HuH-7.5 (cell line): ENCODE results near the gene VSIR.

ENCODE experiments used
- DNase-seq: peaks from one replicate; pipeline ENCODE4 v3.0.0; 2011; ENCODE audit warnings: low spot score

Gene VSIR

DNA sequence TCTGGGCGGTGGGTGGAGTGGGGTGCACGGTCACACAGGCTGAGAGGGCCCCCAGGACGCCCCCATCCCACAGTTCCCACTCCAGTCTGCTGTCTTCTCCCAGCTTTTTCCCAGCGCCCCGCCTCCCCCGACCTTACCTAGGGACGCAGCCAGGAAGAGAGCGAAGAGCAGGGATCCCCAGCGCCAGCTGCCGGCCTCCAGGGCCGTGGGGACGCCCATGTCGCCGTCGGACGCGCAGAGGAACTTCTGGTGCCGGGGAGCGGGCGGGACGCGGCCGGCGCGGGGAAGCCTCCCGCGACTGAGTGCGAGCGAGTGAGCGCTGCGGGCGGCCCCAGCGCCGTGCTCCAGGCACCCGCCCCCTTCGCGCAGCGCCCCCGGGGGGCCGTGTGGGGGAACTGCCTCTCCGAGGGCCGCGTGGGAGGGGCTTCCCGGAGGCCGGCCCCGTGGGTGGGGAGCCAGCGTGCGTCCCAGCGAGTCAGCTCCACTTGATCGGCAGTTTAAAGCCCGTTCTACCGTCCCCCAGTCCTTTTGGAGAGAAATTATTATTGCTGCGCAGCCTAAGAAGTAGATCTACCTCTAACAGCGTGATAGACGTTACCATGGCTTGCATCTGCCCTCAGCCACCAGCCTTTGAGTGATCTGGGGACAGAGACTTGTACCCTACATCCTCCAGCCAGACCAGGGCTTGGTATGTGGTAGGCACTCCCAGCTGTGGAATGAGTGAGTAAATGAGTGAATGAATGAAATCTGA, at the start of gene VSIR:
Gene VSIR, minus strand, starts transcription at position 300 of the 751 bp plus-strand sequence. Its CDS starts 81 bp downstream, at position 219.
- peak; percentile 68 for DNase-seq

DNA sequence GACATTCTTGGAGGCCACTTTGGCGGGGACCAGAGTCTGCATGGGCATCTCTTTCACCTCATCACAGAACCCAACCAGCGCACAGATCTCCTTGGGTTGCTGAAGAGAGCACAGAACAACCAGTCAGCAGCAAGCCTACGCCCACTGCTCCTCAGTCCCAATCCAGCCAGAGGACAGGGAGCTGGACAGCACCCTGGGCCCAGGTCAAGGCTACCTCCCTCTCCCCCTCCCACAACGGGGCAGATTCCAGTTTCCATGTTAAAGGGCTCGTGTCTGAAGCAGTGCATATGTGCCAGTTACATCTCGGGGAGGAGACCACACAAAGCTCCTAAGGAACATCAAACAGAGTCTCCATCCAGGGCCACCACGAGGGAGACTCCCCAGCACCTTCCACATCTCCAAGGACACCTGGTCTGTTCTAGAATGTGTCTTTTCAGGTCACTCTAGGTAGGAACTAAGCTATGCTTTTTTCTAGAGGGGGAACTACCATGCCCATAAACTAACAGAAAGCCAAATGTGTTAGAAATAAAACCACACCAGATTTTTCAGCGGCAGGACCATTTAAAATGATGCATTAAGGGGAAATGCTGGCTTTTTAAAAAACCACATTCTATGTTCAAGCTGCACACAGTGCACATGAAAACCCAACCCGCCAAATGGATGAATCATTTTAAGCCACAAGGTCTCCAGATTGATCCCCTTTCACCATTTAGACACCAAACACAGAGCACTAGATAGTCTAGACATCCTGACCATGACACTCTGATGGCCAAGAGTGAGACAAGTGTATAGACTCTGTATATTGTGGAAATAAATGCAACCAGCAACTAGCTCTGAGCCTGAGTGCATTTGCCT, 48.8 kb upstream of the VSIR start:
- DNase-seq = no peak

GRCh38 chr10:71820966-71821365, 47.6 kb upstream of the VSIR start:
- DNase-seq = no peak

- DNase-seq = no peak
Measured at GRCh38 chr10:71819985-71820384, 46.7 kb upstream of the VSIR start.

- no peak for DNase-seq
Measured at GRCh38 chr10:71819441-71819861, 46.1 kb upstream of the VSIR start.

GRCh38 chr10:71818674-71819260, 45.4 kb upstream of the VSIR start:
- DNase-seq = no peak

DNA sequence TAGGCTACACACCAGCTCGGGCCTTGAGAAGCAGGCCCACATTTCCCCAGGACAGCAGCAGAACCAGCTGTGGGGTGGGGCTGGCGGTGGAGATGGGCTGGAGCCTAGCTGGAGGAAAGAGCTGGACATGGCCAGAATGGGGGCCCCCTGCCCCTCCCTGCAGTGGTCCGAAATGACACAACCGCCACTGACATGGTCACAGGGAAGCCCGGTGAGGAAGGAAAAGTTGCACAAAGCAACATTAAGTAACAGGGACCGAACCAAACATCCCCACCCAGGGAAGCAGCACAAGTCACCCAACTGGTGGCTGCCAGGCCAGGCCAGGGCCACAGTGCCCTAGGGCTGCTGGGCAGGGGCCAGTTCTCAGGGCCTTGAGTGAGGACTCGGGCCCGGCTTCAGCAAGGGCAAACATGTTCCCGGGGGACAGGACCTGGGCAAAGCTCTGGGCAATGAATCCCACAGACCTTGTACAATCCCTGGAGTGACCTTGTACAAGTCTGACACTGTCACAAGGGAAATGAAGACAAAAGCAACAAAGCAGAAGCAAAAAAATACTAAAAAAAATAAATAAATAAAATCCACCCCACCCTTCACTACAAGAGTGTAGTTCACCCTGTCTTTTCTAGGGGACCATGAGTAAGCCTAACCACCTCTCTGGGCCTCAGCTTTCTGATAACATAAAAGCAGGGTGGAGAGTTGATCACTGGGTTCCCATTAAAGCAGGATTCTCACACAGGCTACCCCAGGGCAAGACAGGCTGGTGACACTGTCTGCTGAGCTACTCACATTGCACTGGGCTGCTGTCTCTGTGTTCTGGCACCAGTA, 44.7 kb upstream of the VSIR start:
- DNase-seq = no peak

DNA sequence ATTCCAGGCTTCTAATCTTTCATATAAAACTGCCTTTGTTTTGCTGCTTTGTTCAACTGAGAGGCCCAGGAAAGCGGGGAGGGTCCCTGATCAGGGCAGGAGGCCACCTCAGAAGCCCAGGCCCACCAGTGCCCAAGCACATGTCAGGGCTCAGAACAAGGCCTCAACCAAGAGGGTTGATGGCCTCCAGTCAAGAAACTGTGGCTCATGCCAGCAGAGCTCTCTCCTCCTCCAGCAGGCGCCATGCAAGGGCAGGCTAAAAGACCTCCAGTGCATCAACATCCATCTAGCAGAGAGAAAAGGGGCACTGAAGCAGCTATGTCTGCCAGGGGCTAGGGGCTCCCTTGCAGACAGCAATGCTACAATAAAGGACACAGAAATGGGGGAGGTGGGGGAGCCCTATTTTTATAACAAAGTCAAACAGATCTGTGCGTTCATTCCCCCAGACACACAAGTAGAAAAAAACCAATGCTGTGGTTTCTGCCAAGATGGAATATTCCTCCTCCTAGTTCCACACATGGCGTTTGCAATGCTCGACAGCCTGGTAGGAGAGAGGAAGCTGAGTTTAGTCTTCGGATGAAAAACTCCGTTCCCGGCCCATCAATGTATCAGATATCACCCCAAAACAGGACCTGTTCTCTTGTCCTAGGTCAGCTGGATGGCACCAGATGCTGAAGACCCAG, 43.8 kb upstream of the VSIR start:
- no peak for DNase-seq

DNA sequence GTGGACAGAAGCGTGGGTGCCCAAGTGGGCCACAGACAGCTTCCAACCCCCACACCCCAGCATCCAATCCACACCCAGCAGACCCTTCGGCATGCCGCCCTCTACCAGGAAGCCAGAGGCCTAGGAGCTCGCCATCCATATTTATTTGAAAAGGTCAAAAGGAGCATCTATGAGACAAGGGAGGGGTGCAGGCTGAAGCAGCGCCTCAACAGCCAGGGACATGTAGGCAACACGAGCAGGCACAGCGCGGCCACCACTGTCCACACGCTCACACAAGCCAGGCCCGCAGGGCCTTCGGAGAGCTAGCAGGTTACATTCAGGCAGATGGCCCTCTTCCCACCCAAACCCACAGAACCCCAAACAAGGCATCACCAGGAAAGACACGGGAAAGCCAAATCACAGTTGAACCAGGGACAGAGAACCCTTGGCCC, 43.1 kb upstream of the VSIR start:
- DNase-seq = no peak

DNA sequence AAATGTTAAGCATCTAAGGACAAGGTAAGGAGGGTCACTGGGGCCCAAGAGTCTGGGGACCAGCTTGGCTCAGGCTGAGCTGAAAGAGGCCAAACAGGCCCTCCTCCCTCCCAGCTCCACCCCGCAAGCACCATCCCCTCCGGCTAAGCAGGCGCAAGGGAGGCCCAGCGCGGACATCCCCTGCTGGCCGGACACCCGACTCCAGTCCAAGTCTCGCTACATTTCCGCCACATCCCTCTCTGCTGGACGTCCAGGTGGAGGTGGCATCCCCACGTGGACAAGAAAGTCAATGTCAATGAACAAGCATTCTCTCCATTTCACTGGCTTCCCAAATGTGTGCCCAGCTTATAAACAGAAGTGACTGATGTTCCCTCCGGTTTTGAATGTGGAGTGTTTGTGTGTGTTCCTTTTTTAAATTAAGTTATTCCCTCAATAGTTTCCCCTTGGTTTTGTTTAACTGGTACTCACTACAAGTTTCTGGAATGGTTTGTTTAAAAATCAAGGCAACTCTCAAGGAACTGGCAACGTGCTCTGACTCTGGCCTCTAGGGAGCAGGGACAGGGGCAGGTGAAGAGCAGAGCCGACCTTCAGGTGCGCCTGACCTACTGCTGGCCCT, 42.3 kb upstream of the VSIR start:
- DNase-seq = no peak

DNA sequence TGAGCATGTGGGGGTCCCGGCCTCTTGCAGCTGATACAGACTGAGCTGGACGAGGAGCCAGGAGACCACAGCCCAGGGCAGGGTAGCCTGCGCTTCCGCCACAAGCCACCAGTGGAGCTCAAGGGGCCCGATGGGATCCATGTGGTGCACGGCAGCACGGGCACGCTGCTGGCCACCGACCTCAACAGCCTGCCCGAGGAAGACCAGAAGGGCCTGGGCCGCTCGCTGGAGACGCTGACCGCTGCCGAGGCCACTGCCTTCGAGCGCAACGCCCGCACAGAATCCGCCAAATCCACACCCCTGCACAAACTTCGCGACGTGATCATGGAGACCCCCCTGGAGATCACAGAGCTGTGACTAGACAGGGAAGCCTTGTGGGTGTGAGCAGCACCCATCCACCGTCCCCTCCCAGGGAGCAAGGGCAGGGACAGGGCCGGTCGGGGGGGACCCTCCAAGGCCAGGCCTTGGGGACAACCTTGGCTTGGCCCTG, 41.6 kb upstream of the VSIR start:
- no peak for DNase-seq

GRCh38 chr10:71812913-71813590, 39.7 kb upstream of the VSIR start:
- DNase-seq = no peak

GRCh38 chr10:71812016-71812912, 38.9 kb upstream of the VSIR start:
- peak; percentile 77 for DNase-seq

DNA sequence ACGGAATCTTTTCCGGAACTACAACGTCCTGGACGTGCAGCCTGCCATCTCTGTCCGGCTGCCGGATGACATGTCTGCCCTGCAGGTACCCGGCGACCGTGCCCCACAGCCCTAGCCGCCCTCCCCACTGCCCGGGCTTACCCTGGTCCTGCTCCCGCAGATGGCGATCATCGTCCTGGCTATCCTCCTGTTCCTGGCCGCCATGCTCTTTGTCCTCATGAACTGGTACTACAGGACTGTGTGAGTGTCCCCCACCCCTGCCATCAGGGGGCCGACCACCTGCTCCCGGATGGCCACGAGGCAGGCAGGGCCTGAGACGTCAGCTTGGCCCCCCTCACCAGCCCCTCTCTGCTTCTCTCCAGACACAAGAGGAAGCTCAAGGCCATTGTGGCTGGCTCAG, 38.0 kb upstream of the VSIR start:
- DNase-seq = no peak

DNA sequence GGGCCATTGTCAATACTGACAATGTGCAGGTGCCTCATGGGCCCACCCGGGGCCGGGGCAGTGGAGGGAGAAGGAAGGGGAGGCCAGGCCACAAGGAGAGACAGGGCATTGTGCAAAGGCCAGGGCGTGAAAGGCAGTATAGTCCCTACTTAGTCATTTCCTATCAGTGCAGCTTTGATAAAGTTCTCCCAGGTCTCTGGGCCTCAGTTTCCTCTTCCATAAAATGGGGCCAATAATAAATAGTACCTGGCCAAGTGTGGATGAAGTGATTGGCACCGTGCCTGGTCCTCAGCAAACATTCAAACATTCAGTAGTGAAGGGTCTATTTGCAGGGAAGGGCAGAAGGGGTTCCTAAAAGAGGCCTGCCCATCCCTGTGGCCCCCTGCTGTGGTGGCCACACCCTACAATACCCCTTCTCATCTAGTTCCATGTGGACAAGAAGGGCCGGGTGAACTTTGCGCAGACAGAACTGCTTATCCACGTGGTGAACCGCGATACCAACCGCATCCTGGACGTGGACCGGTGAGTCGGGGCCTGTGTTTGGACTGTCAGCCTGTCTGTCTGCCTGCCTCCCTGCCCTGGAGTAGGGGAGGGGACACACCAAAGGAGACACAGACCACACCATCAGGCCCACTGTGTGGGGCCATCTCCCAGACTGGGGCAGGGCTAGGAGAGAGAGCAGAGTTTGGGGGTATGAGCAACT, 36.9 kb upstream of the VSIR start:
- DNase-seq = no peak

- DNase-seq = no peak
Measured at GRCh38 chr10:71809628-71810027, 36.3 kb upstream of the VSIR start.

DNA sequence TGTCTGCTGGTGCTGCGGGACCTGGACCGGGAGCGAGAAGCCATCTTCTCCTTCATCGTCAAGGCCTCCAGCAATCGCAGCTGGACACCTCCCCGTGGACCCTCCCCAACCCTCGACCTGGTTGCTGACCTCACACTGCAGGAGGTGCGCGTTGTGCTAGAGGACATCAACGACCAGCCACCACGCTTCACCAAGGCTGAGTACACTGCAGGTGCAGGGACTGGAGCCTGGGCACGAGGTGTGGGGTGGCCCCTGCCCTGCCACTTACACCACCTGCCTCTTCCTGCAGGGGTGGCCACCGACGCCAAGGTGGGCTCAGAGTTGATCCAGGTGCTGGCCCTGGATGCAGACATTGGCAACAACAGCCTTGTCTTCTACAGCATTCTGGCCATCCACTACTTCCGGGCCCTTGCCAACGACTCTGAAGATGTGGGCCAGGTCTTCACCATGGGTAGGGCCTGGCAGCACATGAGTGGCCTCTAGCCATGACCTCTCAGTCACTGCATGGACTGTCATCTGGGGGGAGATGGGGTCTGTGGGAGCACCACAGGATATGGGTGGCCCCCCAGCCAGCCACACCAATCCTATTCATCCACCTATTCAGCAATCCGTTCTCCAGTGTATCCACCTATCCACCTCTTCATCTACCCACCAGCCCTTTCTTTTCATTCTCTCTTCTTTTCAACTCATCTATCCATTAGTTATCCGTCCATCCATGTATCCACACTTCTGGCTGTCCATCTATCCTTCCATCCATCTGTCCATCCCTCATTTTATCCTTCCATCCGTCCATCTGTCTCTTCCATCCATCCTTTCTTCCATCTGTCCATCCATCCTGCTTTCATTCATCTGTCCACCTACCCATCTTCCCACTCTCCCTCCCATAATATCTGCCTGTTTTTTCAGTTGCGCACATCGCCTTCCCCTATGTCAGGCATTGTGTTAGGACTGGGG, 34.5 kb upstream of the VSIR start:
- no peak for DNase-seq
